Stimulated activated CD4-positive, alpha-beta T cell treated with anti-CD3 and anti-CD28 coated beads, Interleukin-4, amount 100 ng/mL, for 24 hours (primary cell): ENCODE data around the gene ANKRD11.
"Not testable (repeated sequence)": the region's sequence is repeated elsewhere in the genome, so short reads cannot be mapped to it uniquely, and the experiment has no call there.

ENCODE experiments used
- DNase-seq: peaks from one replicate; pipeline ENCODE4 v3.0.0-alpha.2; 2020

The ANKRD11 gene

DNA sequence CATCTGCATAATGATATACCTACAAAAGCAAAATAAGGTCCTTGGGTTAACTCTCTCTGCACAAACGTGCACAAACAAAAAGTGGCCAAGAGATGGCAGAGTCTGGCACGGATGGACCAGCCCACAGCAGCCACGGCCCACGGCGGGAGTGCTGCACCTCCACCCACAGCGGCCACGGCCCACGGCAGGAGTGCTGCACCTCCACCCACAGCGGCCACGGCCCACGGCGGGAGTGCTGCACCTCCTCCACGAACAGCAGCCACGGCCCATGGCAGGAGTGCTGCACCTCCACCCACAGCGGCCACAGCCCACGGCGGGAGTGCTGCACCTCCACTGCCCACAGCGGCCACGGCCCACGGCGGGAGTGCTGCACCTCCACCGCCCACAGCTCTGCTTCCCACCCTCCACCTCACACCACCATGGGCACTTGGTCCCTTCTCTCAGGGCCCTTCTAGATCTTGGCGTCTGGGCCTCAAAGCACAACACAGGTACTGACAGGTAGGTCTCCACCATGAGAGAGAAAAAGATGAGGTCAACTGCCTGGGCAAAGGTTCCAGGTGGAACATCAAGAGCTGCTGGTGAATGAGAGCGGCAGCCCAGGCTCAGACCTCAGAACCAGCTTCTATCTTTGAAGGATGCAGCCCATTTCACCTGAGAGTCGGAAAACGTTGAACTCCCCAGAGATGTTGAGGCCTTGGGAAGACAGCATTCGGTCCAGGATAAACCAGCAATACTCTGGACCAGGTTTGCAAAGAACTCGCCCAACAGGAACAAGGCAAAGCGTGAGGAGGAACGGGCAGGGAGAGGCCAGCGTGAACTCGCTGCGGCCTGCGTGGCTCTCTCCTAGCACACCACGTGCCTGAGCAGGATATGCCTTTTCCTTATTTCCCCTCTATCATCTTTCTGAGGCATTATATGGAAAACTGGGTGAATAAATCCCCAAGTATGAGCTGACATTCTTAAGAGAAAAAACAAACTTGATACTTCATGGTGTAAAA, 148.4 kb downstream of the ANKRD11 start:
- DNase-seq = no peak

DNA sequence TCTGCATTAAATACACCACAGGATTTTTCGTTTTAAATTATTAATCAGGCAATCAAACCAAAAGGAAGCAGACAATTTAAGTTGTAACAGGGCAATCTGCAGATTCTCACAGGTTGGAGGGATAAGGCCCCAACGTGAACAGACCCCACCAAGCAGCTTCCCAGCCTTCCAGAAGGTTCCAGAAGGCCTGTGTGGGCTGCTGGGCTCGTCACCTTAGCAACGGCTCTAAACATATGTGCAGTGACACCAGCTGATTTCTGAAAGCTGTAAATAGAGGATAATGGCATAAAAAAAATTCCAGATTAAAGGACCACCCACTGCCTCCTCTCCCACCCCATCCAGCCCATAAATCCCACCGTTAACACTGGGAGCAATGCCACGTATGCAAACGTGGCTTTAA, 149.1 kb downstream of the ANKRD11 start:
- no peak for DNase-seq

DNA sequence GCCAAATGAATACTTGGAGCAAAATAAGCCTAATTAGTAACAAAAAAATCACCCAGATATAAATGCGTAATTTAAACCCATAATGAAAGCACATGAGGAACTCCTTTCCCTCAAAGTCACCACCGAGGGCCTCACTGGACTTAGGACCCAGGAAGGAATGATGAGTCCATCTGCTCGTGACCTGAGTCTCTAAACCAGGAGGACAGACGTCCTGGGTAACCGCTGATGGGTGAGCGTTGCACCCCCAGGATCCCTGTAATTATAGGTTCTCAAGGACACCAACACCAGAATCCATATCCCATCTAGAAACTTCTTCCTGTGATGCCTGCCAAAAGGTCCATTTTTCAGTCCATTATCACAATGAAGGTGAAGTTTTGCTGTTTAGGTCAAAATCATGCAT, 151.5 kb downstream of the ANKRD11 start:
- no peak for DNase-seq

DNA sequence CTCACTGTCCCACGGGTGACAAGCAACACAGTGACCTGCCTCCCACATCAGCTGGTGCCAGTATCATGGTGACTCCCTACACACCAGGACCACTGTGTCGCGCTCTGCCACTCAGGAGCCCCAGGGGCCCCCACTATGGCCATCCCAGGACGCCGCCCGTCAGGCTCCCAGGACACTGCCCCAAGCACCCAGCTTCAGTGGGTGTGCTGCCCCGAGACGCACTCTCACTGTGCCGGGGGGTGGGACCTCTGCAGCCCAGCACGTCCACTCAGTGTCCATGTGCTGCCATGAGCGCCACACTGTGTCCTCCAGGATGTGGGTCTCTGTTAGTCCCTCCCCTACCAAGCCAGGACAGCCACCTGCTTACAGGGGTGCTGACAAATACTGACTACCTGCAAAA, 152.4 kb downstream of the ANKRD11 start:
- no peak for DNase-seq

DNA sequence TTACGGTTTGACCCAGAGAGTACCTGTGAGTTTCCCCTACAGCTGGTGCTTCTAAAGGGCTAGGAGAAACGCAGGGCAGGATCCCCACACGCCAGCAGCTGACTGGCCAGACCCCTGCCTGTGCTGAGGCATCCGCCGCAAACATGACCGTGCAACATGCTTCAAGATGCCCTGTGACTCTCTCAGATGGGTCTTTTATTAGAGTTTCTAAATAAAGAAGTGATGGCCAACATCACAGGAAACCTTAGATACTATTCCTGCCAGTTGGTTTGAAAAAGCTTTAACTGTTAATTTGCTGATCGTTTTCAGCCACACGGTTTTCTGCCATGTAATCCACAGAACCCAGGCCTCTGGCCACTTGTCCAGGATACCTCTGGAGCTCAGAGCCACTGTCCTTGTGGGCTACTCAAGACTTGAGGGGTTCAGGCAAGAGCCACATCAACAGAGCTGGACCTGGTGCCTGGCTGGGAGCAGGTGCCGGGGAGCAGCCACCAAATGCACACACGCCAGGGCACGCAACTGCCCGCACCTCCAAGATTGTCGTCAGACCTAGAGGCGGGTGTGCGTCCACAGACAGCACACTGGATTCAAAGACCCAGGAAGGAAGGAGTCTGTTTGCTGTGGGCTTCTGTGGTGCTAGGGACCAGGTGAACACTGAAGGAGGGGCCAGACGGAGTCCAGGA, 154.4 kb downstream of the ANKRD11 start:
- no peak for DNase-seq

DNA sequence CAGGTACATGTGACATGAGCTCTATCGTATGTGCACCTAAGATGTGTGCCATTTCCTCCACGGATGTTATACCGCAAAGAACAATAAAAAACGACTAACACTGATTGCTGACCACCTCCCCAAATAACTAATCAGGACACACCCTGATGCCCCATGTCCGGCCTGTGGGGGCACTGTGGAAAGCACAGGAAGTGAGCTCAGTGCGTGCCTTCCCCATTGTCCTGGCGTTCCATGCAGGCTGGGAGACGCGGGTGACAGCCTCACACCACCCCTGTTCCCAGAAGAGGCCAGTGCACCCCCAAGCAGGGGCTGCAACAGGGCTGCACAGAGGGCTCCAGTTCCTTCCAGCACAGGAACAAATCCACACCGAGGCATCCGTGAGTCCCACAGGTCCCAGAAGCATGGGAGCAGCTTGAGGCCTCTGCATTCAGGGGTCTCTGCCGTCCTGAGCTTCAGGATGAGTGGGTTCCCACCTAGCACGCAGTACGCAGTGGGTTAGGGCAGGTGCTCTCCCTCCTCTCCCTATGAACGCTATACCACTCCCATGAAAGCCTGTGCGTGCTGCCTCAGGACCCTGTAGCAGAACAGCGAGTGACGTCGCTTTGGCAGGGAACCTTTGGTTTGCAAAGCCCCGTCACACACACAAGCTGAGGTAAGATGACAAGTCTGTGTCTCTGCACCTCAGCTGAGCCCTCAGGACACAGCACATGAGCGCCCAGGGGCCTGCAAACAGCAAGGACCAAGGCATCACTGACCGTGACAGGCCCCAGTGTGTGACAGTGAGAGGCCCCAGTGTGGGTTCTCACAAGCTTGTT, 155.2 kb downstream of the ANKRD11 start:
- DNase-seq = no peak

DNA sequence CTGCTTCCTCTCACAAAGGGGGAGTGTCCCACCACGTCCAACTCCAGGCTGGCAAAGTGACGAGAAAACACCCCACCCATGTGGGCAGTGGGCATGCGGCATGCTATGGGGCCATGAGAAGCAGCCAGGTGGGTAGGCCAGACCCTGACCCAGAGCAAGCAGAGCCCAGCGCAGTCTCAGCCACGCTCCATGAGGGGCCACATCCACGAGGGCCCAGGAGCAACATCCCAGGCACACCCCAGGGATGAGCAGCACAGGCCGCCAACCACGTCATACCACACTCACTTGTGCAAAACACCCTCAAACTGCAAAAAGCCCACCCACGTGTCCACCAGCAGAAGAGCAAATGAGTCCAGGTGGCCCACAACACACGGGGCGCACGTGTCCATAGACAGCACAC, 155.9 kb downstream of the ANKRD11 start:
- no peak for DNase-seq

DNA sequence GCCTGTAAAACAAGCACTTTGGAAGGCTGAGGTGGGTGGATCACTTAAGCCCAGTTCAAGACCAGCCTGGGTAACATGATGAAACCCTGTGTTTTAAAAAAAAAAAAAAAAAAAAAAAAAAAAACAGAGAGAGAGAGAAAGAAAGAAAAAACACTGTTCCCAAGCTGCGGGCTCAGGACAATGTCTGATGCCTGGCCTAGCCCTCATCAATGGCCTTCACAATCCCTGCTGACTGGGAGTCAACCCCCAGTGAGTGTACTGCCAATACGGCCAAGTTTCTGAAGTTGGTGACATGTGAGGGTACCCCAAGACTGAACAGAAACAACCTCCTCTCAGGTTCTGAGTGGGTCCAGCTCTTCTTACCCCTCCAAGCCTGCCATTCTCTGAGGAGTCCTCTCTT, 156.3 kb downstream of the ANKRD11 start:
- no peak for DNase-seq

DNA sequence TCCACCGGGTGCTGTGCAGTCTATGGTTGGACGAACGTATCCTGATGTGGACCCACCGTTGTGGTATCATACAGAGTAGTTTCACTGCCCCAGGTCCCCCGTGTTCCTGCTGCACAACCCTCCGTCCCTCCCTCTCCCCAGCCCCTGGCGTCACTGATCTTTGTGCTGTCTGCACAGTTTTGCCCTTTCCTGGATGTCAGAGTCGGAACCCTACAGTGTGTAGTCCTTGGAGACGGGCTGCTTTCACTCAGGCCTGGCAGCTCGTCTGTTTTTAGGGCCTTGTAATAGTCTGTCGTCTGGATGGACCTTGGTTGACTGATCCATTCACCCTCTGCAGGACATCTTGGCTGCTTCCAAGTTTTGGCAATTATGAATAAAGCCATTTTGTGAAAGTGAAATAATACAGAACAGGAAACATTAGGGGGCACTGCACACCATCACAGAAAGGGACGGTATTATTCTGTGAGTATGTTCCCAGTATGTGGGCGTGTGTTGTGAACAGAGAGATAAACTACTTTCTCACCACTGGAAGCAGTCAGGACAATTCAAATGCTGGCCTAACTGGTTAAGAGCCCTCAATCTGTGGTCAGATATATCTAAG, 156.9 kb downstream of the ANKRD11 start:
- DNase-seq = peak; percentile 56

DNA sequence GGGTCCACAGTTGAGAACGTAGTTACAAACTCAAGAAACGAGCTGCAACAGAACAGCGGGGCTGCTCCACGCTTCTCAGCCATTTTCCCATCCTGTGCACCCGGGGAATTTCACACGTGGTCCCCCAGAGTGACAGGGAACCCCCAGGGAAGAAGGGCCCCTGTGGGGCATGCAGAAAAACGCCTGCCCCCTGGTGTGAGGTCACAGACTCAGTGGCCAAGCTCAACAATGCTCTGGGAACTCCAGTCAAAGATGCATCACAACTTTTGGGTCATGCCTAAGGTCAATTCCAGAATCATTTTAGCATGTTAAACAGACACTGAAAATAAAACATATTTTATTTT, 157.5 kb downstream of the ANKRD11 start:
- DNase-seq = no peak

DNA sequence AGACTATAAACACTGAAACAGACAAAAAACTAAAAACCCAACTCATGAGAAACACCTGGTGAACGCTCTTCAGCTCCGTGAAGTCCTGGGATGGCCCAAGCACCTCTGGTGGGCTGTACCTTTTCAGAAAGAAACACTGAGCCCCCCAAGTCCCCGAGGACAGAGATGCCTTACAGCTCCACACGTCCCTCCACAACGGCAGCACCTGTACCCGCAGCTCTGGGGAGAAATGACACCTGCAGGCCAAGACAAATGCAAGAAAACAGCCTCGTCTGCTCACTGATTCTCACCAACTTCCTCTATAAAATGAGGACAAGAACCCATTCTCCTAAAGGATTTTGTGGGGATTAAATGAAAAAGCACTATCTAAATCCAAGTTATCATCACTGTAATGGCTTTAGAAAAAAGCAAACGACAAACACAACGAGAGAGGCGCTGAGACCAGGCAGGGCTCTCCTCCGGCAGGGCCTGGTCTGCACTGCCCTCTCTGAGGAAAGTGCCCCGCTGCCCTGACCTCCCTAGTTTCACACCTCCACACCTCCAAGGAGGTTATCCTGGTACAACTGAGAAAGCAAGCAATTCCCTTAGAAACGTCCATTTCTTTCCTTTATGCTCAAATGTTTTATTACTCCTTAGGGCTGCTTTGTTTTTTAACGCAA, 158.0 kb downstream of the ANKRD11 start:
- no peak for DNase-seq

DNA sequence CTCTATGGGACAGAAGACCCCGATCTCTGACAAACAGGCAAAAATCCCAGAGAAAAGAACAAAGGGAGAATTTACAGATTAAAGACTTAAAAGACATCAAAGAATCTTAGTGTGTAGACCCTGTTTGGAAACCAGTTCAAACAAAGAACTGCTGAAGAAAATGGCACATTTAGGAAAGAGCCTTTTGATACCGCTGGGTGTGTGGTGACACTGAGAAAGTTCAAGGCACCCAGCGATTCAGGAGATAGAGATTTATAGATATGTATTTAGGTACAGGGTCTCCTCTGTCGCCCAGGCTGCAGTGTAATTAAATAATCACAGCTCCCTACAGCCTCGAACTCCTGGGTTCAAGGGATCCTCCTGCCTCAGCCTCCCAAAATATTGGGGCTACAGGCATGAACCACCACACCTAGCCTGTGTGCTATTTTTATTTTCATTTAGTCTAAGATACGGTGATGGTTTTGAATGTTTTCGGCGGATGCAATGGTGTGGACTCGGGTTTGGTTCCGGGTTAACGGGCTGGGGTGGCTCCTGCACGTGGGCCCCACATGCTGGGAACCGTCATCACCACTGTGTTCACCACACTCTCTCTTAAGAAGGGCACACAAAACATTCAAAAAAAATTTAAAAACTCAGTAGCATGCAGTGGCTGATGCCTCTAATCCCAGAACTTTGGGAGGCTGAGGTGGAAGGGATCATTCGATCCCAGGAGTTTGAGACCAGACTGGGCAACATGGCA, 158.8 kb downstream of the ANKRD11 start:
- no peak for DNase-seq

DNA sequence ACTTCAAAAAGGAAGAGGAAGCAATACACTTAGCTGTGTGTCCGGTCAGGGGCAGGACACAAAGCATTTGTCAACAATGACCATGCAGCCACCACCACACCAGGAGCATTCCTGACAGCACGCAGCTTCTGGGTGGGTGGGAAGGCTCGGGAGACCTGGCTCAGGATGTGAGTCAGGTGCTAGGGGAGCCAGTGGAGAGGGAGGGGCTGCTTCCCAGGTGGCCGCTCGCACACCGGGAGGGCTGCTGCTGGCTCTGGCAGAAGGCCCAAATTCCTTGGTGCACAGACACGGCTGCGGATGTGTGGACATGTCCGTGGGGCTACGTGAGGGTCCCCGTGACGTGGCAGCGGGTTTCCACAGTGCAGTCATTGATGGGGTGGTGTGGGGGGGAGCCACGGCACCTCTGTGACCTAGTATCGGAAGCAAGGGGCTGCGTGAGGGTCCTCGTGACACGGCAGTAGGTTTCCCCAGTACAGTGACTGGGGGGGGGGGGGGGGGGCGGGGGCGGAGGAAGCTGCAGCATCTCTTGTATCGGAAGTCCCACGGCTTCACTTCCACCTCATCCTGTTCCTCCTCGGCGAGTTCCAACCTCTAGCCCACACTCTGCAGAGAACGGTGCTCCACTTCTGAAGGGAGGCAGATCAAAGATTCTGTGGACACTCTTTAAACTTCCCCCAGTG, 160.0 kb downstream of the ANKRD11 start:
- no peak for DNase-seq

DNA sequence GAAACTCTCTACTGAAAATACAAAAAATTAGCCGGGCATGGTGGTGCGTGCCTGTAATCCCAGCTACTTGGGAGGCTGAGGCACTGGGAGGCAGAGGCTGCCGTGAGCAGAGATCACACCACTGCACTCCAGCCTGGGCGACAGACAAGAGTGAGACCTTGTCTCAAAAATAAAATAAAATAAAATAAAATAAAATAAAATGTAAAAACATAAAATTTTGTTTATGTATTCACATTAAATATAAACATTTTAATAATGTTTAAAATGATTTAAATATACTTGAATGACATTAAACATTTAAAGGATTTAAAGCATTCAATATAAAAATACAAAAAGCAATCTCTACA, 160.6 kb downstream of the ANKRD11 start:
- DNase-seq = not testable (repeated sequence)

DNA sequence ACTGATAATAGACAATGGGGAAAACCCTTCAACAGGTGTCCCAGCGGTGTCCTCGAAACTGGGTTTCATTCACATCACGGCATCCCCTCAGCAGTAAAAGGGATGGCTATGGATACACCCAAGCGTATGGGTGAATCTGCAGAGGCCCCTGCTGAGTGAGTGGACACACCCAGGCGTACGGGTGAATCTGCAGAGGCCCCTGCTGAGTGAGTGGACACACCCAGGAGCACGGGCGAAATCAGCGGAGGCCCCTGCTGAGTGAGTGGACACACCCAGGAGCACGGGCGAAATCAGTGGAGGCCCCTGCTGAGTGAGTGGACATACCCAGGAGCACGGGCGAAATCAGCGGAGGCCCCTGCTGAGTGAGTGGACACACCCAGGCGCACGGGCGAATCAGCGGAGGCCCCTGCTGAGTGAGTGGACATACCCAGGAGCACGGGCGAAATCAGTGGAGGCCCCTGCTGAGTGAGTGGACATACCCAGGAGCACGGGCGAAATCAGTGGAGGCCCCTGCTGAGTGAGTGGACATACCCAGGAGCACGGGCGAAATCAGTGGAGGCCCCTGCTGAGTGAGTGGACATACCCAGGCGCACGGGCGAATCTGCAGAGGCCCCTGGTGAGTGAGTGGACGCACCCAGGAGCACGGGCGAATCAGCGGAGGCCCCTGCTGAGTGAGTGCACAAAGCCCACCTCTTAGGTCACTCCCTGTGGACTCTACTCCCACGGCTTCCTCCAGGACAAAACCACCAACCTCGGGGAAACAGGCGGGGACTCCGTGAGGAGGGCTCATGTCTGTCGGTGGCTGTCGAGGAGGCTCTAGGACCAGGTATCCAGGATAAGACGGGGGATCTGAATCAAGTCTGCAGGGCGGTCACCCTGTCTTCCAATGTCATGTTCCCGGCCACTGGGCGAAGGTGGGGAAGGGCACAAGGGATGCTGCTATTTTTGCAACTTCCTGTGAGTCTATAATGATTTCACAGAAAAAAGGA, 161.7 kb downstream of the ANKRD11 start:
- not testable (repeated sequence) for DNase-seq

DNA sequence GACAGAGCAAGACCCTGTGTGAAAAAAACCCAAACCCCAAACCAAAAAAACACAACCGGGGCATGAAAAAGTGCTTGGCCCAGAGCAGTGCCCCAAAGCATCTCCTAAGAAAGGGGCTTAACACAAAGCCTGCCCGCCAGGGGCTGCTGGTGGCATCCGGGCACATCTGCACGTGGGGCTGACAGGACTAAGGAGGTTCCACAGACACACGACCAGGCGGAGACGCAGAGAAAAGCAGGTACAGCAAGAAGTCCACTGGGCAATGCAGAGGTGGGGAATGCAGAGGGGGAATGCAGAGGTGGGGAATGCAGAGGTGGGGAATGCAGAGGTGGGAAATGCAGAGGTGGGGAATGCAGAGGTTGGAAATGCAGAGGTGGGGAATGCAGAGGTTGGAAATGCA, 163.6 kb downstream of the ANKRD11 start:
- no peak for DNase-seq

DNA sequence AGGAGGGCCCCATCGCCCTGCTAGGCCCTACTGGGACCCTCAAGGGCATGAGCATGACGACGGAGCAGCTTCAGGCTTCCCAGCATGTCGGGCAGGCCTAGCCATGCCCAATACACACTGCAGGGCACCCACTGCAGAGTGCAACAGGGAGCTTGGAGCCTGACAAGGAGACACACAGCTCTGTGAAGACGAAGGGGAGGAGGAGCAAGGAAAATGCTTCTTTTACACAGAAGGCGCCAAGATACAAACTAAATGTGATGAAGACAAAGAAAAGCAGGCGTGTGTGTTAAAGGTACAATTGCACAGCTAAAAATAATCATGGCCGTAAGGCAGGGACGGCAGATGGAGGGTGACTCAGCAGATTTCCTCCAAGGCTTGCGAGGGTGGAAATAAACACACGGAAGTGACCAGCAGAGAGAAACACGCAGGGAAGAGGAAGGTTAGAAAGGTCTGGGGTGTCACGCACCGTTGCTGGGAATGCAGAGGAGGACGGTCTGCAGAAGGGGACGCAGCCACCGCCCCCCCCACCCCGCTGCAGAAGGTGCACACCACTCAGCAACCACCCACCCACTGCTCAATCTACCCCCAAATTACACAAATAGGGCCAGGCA, 164.4 kb downstream of the ANKRD11 start:
- no peak for DNase-seq

DNA sequence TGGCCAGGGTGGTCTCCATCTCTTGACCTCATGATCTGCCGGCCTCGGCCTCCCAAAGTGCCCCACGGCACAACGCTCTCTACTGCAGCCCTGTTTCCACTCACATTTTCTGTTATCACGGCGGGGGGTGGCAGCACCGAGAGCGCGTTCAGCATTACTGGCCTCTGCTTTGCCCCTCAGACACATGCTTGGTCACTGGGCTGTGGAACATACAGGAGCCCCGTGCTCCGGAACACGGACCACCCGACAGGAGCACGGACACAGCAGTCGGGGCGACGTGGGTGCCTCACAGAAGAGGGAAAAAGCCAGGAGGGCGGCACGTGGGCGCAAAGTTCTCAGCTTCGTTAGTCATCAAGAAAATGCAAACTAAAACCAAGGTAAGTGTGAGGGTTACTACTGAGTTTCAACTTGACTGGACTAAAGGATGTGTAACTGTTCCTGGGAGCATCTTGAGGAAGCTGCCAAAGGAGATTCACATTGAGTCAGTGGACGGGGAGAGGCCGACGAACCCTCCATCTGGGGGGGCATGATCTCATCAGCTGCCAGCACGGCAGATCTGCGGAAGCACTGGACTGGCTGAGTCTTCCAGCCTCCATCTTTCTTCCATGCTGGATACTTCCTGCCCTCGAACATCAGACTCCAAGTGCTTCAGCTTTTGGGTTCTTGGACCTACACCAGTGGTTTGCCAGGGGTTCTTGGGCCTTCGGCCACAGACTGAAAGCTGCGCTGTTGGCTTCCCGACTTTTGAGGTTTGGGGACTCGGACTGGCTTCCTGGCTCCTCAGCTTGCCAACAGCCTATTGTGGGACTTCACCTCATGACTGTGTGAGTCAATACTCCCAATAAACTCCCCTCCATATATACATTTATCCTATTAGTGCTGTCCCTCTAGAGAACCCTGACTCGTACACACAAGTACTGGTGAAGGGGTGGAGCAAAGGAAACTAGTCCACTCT, 166.0 kb downstream of the ANKRD11 start:
- peak; percentile 80 for DNase-seq
